ENCODE results near the gene ADD3.
"Not testable (repeated sequence)": the region's sequence is repeated elsewhere in the genome, so short reads cannot be mapped to it uniquely, and the experiment has no call there.

ADD3 gene

GRCh38 chr10:110041479-110041829 lies 33.7 kb downstream of the ADD3 start:
- no peak overlapping the region for H3K4me3 ChIP-seq (ENCODE audit: low read depth, low read length)
- TF ChIP-seq MAX (IDR thresholded peaks at IDR 0.05; ENCODE audit: low read depth, low read length), result no peak
- no peak for TF ChIP-seq MYC (IDR thresholded peaks at IDR 0.05; ENCODE audit: low read depth, low read length)
- no peak for TF ChIP-seq POLR2A (IDR thresholded peaks at IDR 0.05; ENCODE audit: extremely low read depth, insufficient read length)
- no peak for TF ChIP-seq CTCF (IDR thresholded peaks at IDR 0.05; ENCODE audit: low read depth, low read length)
- no peak for DNase-seq (ENCODE audit: low read depth)

- no peak for DNase-seq (ENCODE audit: low read depth)
- TF ChIP-seq POLR2A (IDR thresholded peaks at IDR 0.05; ENCODE audit: extremely low read depth, insufficient read length) (no peak), MAX (IDR thresholded peaks at IDR 0.05; ENCODE audit: low read depth, low read length) (no peak), MYC (IDR thresholded peaks at IDR 0.05; ENCODE audit: low read depth, low read length) (no peak)
- H3K4me3 ChIP-seq (ENCODE audit: low read depth, low read length), result no peak overlapping the region
These were observed 34.4 kb downstream of the ADD3 start for GRCh38 chr10:110042181-110042580.

GRCh38 chr10:110042891-110043290 lies 35.1 kb downstream of the ADD3 start:
- TF ChIP-seq CTCF (IDR thresholded peaks at IDR 0.05; ENCODE audit: low read depth, low read length), result no peak
- TF ChIP-seq MYC (IDR thresholded peaks at IDR 0.05; ENCODE audit: low read depth, low read length), result no peak
- no peak for TF ChIP-seq POLR2A (IDR thresholded peaks at IDR 0.05; ENCODE audit: extremely low read depth, insufficient read length)
- TF ChIP-seq MAX (IDR thresholded peaks at IDR 0.05; ENCODE audit: low read depth, low read length), result no peak
- DNase-seq (ENCODE audit: low read depth), result no peak
- no peak overlapping the region for H3K4me3 ChIP-seq (ENCODE audit: low read depth, low read length)

- no peak overlapping the region for H3K4me3 ChIP-seq (ENCODE audit: low read depth, low read length)
- TF ChIP-seq CTCF (IDR thresholded peaks at IDR 0.05; ENCODE audit: low read depth, low read length) (no peak), POLR2A (IDR thresholded peaks at IDR 0.05; ENCODE audit: extremely low read depth, insufficient read length) (no peak), MAX (IDR thresholded peaks at IDR 0.05; ENCODE audit: low read depth, low read length) (no peak), MYC (IDR thresholded peaks at IDR 0.05; ENCODE audit: low read depth, low read length) (no peak)
- DNase-seq (ENCODE audit: low read depth), result no peak
These were observed 36.9 kb downstream of the ADD3 start for GRCh38 chr10:110044681-110045080.

GRCh38 chr10:110045772-110046171 lies 38.0 kb downstream of the ADD3 start:
- DNase-seq (ENCODE audit: low read depth), result no peak
- TF ChIP-seq CTCF (IDR thresholded peaks at IDR 0.05; ENCODE audit: low read depth, low read length) (no peak), MYC (IDR thresholded peaks at IDR 0.05; ENCODE audit: low read depth, low read length) (no peak), POLR2A (IDR thresholded peaks at IDR 0.05; ENCODE audit: extremely low read depth, insufficient read length) (no peak), MAX (IDR thresholded peaks at IDR 0.05; ENCODE audit: low read depth, low read length) (no peak)
- H3K4me3 ChIP-seq (ENCODE audit: low read depth, low read length), result no peak overlapping the region

- H3K4me3 ChIP-seq (ENCODE audit: low read depth, low read length); DNase-seq (ENCODE audit: low read depth): not testable (repeated sequence)
These were observed 40.4 kb downstream of the ADD3 start for GRCh38 chr10:110048145-110048544.

GRCh38 chr10:110048781-110049180 lies 41.0 kb downstream of the ADD3 start:
- no peak overlapping the region for H3K4me3 ChIP-seq (ENCODE audit: low read depth, low read length)
- DNase-seq (ENCODE audit: low read depth), result no peak
- TF ChIP-seq CTCF (IDR thresholded peaks at IDR 0.05; ENCODE audit: low read depth, low read length) (no peak), MYC (IDR thresholded peaks at IDR 0.05; ENCODE audit: low read depth, low read length) (no peak), MAX (IDR thresholded peaks at IDR 0.05; ENCODE audit: low read depth, low read length) (no peak), POLR2A (IDR thresholded peaks at IDR 0.05; ENCODE audit: extremely low read depth, insufficient read length) (no peak)

GRCh38 chr10:110049889-110050591 lies 42.3 kb downstream of the ADD3 start:
- not testable (repeated sequence) for H3K4me3 ChIP-seq (ENCODE audit: low read depth, low read length); DNase-seq (ENCODE audit: low read depth)

All from NB4 (cell line).